CD14-positive monocyte (primary cell): ENCODE measurements around the gene SCAF8. TPM values are rescaled to one million over a fixed set of nuclear protein-coding genes. Genes with fewer than 3 reads are reported as not detected.
"Not testable (repeated sequence)": the region's sequence is repeated elsewhere in the genome, so short reads cannot be mapped to it uniquely, and the experiment has no call there.

ENCODE experiments used
- DNase-seq, 3 donors: peaks; one replicate each; pipeline ENCODE4 v3.0.0-alpha.2; 2011 to 2022
- H2AFZ ChIP-seq: 2 replicates; pipeline ENCODE4 v1.6.0; 2012; ENCODE audit warnings: mild to moderate bottlenecking, low read depth, low read length, inconsistent platforms; ENCODE audit not compliant: insufficient read depth, poor library complexity, severe bottlenecking
- H3K27ac ChIP-seq, 2 donors: 1 replicate in 1 of 2; 2 replicates in 1 of 2; pipeline ENCODE4 v1.5.1; 2012 to 2013; ENCODE audit warnings: low read length in 2 of 2, control low read depth in 1 of 2, inconsistent platforms in 1 of 2, low read depth in 1 of 2, mild to moderate bottlenecking in 1 of 2
- H3K27me3 ChIP-seq, 2 donors: one replicate each; pipeline versions ENCODE4 v1.6.0 to v1.6.1; 2011 to 2013; ENCODE audit warnings: low read length in 2 of 2; ENCODE audit not compliant: control insufficient read depth in 2 of 2, insufficient read depth in 2 of 2
- H3K36me3 ChIP-seq, 2 donors: replicated peaks in 1 of 2; 1 replicate in 1 of 2; 2 replicates in 1 of 2; pipeline versions ENCODE4 v1.5.1 to v1.6.1; 2012 to 2013; ENCODE audit warnings: low read length in 2 of 2, control low read depth in 1 of 2, inconsistent platforms in 1 of 2, mild to moderate bottlenecking in 1 of 2; ENCODE audit not compliant: insufficient read depth in 2 of 2, control insufficient read depth in 1 of 2
- H3K4me1 ChIP-seq, 2 donors: 1 replicate in 1 of 2; 2 replicates in 1 of 2; pipeline versions ENCODE4 v1.5.1 to v1.6.1; 2012 to 2013; ENCODE audit warnings: low read length in 2 of 2, control low read depth in 1 of 2, inconsistent platforms in 1 of 2, mild to moderate bottlenecking in 1 of 2, moderate library complexity in 1 of 2; ENCODE audit not compliant: insufficient read depth in 2 of 2, control insufficient read depth in 1 of 2
- H3K4me2 ChIP-seq: replicated peaks from 2 replicates; pipeline ENCODE3; 2012; ENCODE audit warnings: low read length, moderate library complexity, mild to moderate bottlenecking; ENCODE audit not compliant: poor library complexity, severe bottlenecking; ENCODE audit errors: extremely low read depth
- H3K4me3 ChIP-seq, 3 experiments: fragments of 200-600 bp in 1 of 3; sonication (generic) in 1 of 3; replicated peaks in 1 of 3; 1 replicate in 2 of 3; 2 replicates in 1 of 3; pipeline ENCODE4 v1.5.1; 2011 to 2013; ENCODE audit warnings: low read length in 3 of 3, mild to moderate bottlenecking in 3 of 3, control low read depth in 2 of 3, low read depth in 2 of 3, inconsistent platforms in 1 of 3, moderate library complexity in 1 of 3
- H3K79me2 ChIP-seq: 2 replicates; pipeline ENCODE4 v1.6.0; 2012; ENCODE audit warnings: mild to moderate bottlenecking, control low read depth, inconsistent platforms, low read length, moderate library complexity; ENCODE audit not compliant: insufficient read depth
- H3K9ac ChIP-seq: 2 replicates; pipeline ENCODE4 v1.6.0; 2017; ENCODE audit warnings: low read length, mild to moderate bottlenecking; ENCODE audit not compliant: insufficient read depth, poor library complexity, severe bottlenecking
- H3K9me3 ChIP-seq, 2 donors: replicated peaks in 1 of 2; 1 replicate in 1 of 2; 2 replicates in 1 of 2; pipeline versions ENCODE4 v1.5.1 to v1.6.1; 2012 to 2013; ENCODE audit warnings: low read length in 2 of 2, control low read depth in 1 of 2; ENCODE audit not compliant: control insufficient read depth in 1 of 2, insufficient read depth in 1 of 2
- H4K20me1 ChIP-seq: 2 replicates; pipeline ENCODE4 v1.6.0; 2012; ENCODE audit warnings: mild to moderate bottlenecking, low read length, control low read depth, moderate library complexity; ENCODE audit not compliant: insufficient read depth
- H3K27ac Mint-ChIP-seq, 7 donors: one replicate each; pipeline ENCODE4 v1.8.0; 2020; ENCODE audit warnings: mild to moderate bottlenecking in 7 of 7, mixed read lengths in 7 of 7, moderate library complexity in 6 of 7, inconsistent platforms in 2 of 7
- H3K27me3 Mint-ChIP-seq, 3 donors: one replicate each; pipeline ENCODE4 v1.8.0; 2021 to 2022; ENCODE audit warnings: low read depth in 3 of 3, mild to moderate bottlenecking in 3 of 3, mixed read lengths in 3 of 3, moderate library complexity in 3 of 3, inconsistent platforms in 1 of 3
- H3K36me3 Mint-ChIP-seq, 2 donors: one replicate each; pipeline ENCODE4 v1.8.0; 2020; ENCODE audit warnings: mixed read lengths in 2 of 2, inconsistent platforms in 1 of 2, mild to moderate bottlenecking in 1 of 2
- H3K4me1 Mint-ChIP-seq: one replicate; pipeline ENCODE4 v1.8.0; 2020; ENCODE audit warnings: mild to moderate bottlenecking, mixed read lengths
- H3K4me3 Mint-ChIP-seq, 2 donors: one replicate each; pipeline ENCODE4 v1.8.0; 2020; ENCODE audit warnings: mild to moderate bottlenecking in 2 of 2, mixed read lengths in 2 of 2, moderate library complexity in 1 of 2
- H3K9me3 Mint-ChIP-seq, 7 donors: one replicate each; pipeline ENCODE4 v1.8.0; 2020 to 2022; ENCODE audit warnings: mixed read lengths in 7 of 7, mild to moderate bottlenecking in 6 of 7, moderate library complexity in 6 of 7, inconsistent platforms in 2 of 7
- CTCF ChIP-seq: fragments of 200-600 bp; IDR thresholded peaks from one replicate; pipeline ENCODE4 v1.8.0; 2022; ENCODE audit warnings: antibody characterized with exemption, mild to moderate bottlenecking
- WGBS: methylation state at CpG from one replicate; pipeline ENCODE4 v1.1.5; 2013; ENCODE audit warnings: missing lambda C conversion rate; ENCODE audit not compliant: insufficient coverage; 5-methylcytosine and 5-hydroxymethylcytosine counted together
- intact Hi-C, 2 donors: fragments of 100-400 bp; cut with micrococcal nuclease; formaldehyde crosslinking; loops; one replicate each; pipeline versions ENCODE4 v1.15.0 to v1.15.1; 2023
- polyA plus RNA-seq, 3 donors: library from polyadenylated mRNA; depleted of rRNA in 1 of 3; unstranded in 2 of 3; stranded (reverse) in 1 of 3; fragments of 300-500 nt in 2 of 3; fragments of >200 nt in 1 of 3; fragmentation: Illumina TruSeq in 2 of 3; gene quantifications; 1 replicate in 2 of 3; 2 replicates in 1 of 3; pipeline ENCODE4 v1.2.3, GENCODE V29; 2012 to 2021

The SCAF8 gene
- polyA plus RNA-seq, 3 donors = 2.8 to 18.5 (median 4.2) TPM

- Mint-ChIP-seq H3K36me3 (peaks cover 69 to 78% of the 10 kb centered on the region in 2 donors), H3K27ac (no peak overlapping the region), H3K27me3 (no peaks in the 10 kb centered on the region), H3K4me1 (no peaks in the 10 kb centered on the region), H3K4me3 (no peak overlapping the region), H3K9me3 (no peaks in the 10 kb centered on the region)
- Histone ChIP-seq H2AFZ (no peak overlapping the region), H3K27ac (no peak overlapping the region), H3K4me2 (no peak overlapping the region), H3K36me3 (peaks cover 80 to 98% of the 10 kb centered on the region in 2 donors), H3K79me2 (peaks cover 4% of the 10 kb centered on the region), H4K20me1 (peaks cover 27% of the 10 kb centered on the region), H3K9ac (no peak overlapping the region), H3K4me3 (no peak overlapping the region), H3K9me3 (no peaks in the 10 kb centered on the region), H3K4me1 (no peaks in the 10 kb centered on the region), H3K27me3 (no peaks in the 10 kb centered on the region)
- peak; percentile 5 to 45 (median 33) for DNase-seq
- peak; percentile 71 for TF ChIP-seq CTCF
- WGBS = no CpG with 5 or more reads among the region's 2 CpGs
- intact Hi-C loops = loop anchor here (2.0 kb wide), 1 partner anchor 129 kb away; no protein-coding TSS in a partner anchor
Observed at GRCh38 chr6:154805288-154805911, 72.2 kb downstream of the SCAF8 start.

- WGBS = no CpG with 5 or more reads among the region's 3 CpGs
- Histone ChIP-seq H4K20me1 (peaks cover 25% of the 10 kb centered on the region), H3K4me2 (no peak overlapping the region), H3K9me3 (no peaks in the 10 kb centered on the region), H3K27me3 (no peaks in the 10 kb centered on the region), H2AFZ (no peak overlapping the region), H3K4me3 (no peak overlapping the region), H3K36me3 (peaks cover 79 to 98% of the 10 kb centered on the region in 2 donors), H3K79me2 (peaks cover 4% of the 10 kb centered on the region), H3K4me1 (no peaks in the 10 kb centered on the region), H3K27ac (no peak overlapping the region), H3K9ac (no peak overlapping the region)
- H3K27me3 Mint-ChIP-seq = peaks cover 0 to 1% (median 0%) of the 10 kb centered on the region in 3 donors
- peaks cover 0 to 5% (median 2%) of the 10 kb centered on the region in 7 donors for H3K9me3 Mint-ChIP-seq
- no peak for DNase-seq
- intact Hi-C loops = no loop called here
- H3K27ac Mint-ChIP-seq = no peak overlapping the region
- H3K36me3 Mint-ChIP-seq = peaks cover 75 to 81% of the 10 kb centered on the region in 2 donors
- no peak for TF ChIP-seq CTCF
- no peaks in the 10 kb centered on the region for H3K4me1 Mint-ChIP-seq
- H3K4me3 Mint-ChIP-seq = no peak overlapping the region
Observed at GRCh38 chr6:154806804-154807203, 73.6 kb downstream of the SCAF8 start.

- H3K9me3 ChIP-seq, H3K4me1 ChIP-seq, H3K27ac ChIP-seq, H3K4me3 Mint-ChIP-seq, DNase-seq, intact Hi-C loops, H3K79me2 ChIP-seq, H3K4me2 ChIP-seq, H3K27me3 ChIP-seq, H3K9me3 Mint-ChIP-seq, H3K4me3 ChIP-seq, H3K9ac ChIP-seq, H2AFZ ChIP-seq, H3K4me1 Mint-ChIP-seq, H3K27me3 Mint-ChIP-seq: not testable (repeated sequence)
- no CpG with 5 or more reads among the region's 3 CpGs for WGBS
- peak overlapping the region in 2 of 7 donors; percentile 43 to 54 for H3K27ac Mint-ChIP-seq
- Histone ChIP-seq H3K36me3 (peaks cover 92 to 100% of the 10 kb centered on the region in 2 donors), H4K20me1 (peaks cover 20% of the 10 kb centered on the region)
- H3K36me3 Mint-ChIP-seq = peaks cover 87 to 96% of the 10 kb centered on the region in 2 donors
Observed at GRCh38 chr6:154811663-154812062, 78.4 kb downstream of the SCAF8 start.
